ENCODE measurements around the gene MAD1L1.
"Not testable (repeated sequence)": the region's sequence is repeated elsewhere in the genome, so short reads cannot be mapped to it uniquely, and the experiment has no call there.

Gene MAD1L1

GRCh38 chr7:1885465-1886226 is 347.1 kb downstream of the MAD1L1 start:
- no peak for DNase-seq

- DNase-seq = no peak
Measured at GRCh38 chr7:1884583-1885350, 348.0 kb downstream of the MAD1L1 start.

- DNase-seq = no peak
Measured at GRCh38 chr7:1883834-1884582, 348.7 kb downstream of the MAD1L1 start.

- no peak for DNase-seq
Measured at GRCh38 chr7:1883031-1883761, 349.5 kb downstream of the MAD1L1 start.

- no peak for DNase-seq
Measured at GRCh38 chr7:1882451-1882850, 350.3 kb downstream of the MAD1L1 start.

GRCh38 chr7:1881946-1882345 is 350.8 kb downstream of the MAD1L1 start:
- DNase-seq = no peak

GRCh38 chr7:1876641-1877040 is 356.1 kb downstream of the MAD1L1 start:
- DNase-seq = not testable (repeated sequence)

- DNase-seq = not testable (repeated sequence)
Measured at GRCh38 chr7:1875392-1876199, 357.1 kb downstream of the MAD1L1 start.

GRCh38 chr7:1874590-1875391 is 358.0 kb downstream of the MAD1L1 start:
- DNase-seq = not testable (repeated sequence)

GRCh38 chr7:1873857-1874589 is 358.7 kb downstream of the MAD1L1 start:
- no peak for DNase-seq

- DNase-seq = no peak
Measured at GRCh38 chr7:1873421-1873820, 359.3 kb downstream of the MAD1L1 start.

GRCh38 chr7:1873070-1873405 is 359.7 kb downstream of the MAD1L1 start:
- no peak for DNase-seq

- no peak for DNase-seq
Measured at GRCh38 chr7:1872191-1873069, 360.3 kb downstream of the MAD1L1 start.

- DNase-seq = no peak
Measured at GRCh38 chr7:1869452-1870130, 363.2 kb downstream of the MAD1L1 start.

GRCh38 chr7:1868516-1869165 is 364.1 kb downstream of the MAD1L1 start:
- DNase-seq = no peak

- no peak for DNase-seq
Measured at GRCh38 chr7:1867370-1868260, 365.1 kb downstream of the MAD1L1 start.

GRCh38 chr7:1866601-1867000 is 366.1 kb downstream of the MAD1L1 start:
- no peak for DNase-seq

Measured in SIG-M5 (cell line).